ENCODE results near the gene TRIM71.
A peak's percentile ranks its signal among the peaks of the same experiment; 100 is the strongest.
"Not testable (repeated sequence)": the region's sequence is repeated elsewhere in the genome, so short reads cannot be mapped to it uniquely, and the experiment has no call there.

Gene TRIM71

GRCh38 chr3:32817558-32818228, at the start of gene TRIM71:
TSS of gene TRIM71 (plus strand) at chr3:32817997. CDS start at chr3:32818081, 84 bp downstream.
- no peak for DNase-seq

- no peak for DNase-seq
Measured at GRCh38 chr3:32778389-32778788, 39.4 kb upstream of the TRIM71 start.

- no peak for DNase-seq
Measured at GRCh38 chr3:32780071-32780734, 37.6 kb upstream of the TRIM71 start.

- DNase-seq = no peak
Measured at GRCh38 chr3:32780735-32781210, 37.0 kb upstream of the TRIM71 start.

GRCh38 chr3:32781211-32781968, 36.4 kb upstream of the TRIM71 start:
- peak; percentile 10 for DNase-seq

- DNase-seq = not testable (repeated sequence)
Measured at GRCh38 chr3:32781969-32782270, 35.9 kb upstream of the TRIM71 start.

- no peak for DNase-seq
Measured at GRCh38 chr3:32782407-32782806, 35.4 kb upstream of the TRIM71 start.

GRCh38 chr3:32791833-32792232, 26.0 kb upstream of the TRIM71 start:
- DNase-seq = no peak

GRCh38 chr3:32794487-32795308, 23.1 kb upstream of the TRIM71 start:
- no peak for DNase-seq

- not testable (repeated sequence) for DNase-seq
Measured at GRCh38 chr3:32796384-32796950, 21.3 kb upstream of the TRIM71 start.

GRCh38 chr3:32797776-32798175, 20.0 kb upstream of the TRIM71 start:
- no peak for DNase-seq

GRCh38 chr3:32801440-32801839, 16.4 kb upstream of the TRIM71 start:
- not testable (repeated sequence) for DNase-seq

- no peak for DNase-seq
Measured at GRCh38 chr3:32813180-32813579, 4.6 kb upstream of the TRIM71 start.

- no peak for DNase-seq
Measured at GRCh38 chr3:32814361-32814760, 3.4 kb upstream of the TRIM71 start.

- no peak for DNase-seq
Measured at GRCh38 chr3:32815841-32816438, 1.9 kb upstream of the TRIM71 start.

GRCh38 chr3:32816439-32817256, 1.1 kb upstream of the TRIM71 start:
- no peak for DNase-seq

- DNase-seq = no peak
Measured at GRCh38 chr3:32817257-32817557, 590 bp upstream of the TRIM71 start.

- DNase-seq = no peak
Measured at GRCh38 chr3:32818229-32818969, 602 bp downstream of the TRIM71 start.

- DNase-seq = no peak
Measured at GRCh38 chr3:32818970-32819511, 1.2 kb downstream of the TRIM71 start.

GRCh38 chr3:32819551-32820348, 2.0 kb downstream of the TRIM71 start:
- no peak for DNase-seq
